NCI-H748 treated with DMSO at 0.1 percent for 48 hours (cell line): Measurements from ENCODE around the gene ACADVL.
A peak's percentile ranks its signal among the peaks of the same experiment; 100 is the strongest.

Experiments
- DNase-seq: peaks from one replicate; lab custom pipeline; 2025; lab: John Stamatoyannopoulos, UW

ACADVL gene

DNA sequence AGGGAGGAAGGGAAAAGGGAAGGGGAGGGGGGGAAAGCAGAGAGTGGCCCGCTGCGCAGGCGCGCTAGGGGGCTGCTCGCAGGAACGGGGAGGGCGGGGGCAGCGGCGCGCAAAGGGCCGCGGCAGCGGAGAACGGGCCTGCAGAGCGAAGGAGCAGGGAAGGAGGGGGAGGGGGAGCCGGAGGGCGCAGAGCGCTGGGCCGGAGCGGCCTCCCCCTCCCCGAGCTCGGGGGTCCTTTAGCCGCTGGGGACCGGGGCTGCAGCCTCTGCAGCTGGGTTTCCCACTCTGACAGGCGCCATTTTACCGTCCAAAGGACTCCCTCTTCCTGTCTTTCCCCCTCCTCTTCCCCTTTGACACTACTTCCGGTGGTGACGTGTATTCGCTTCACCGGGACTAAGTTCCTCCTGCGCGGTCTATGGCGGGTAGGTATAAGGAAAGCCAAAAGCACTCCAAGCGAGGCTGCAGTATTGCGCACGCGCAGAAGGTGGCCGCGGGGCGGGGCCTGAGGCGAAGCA lies 32.0 kb downstream of the ACADVL start, which contains the start of gene CTDNEP1:
CTDNEP1 (minus strand) TSS at position 74 of the 515 bp plus-strand sequence. CDS start 438 bp downstream, outside the sequence.
- DNase-seq, result peak; percentile 100

DNA sequence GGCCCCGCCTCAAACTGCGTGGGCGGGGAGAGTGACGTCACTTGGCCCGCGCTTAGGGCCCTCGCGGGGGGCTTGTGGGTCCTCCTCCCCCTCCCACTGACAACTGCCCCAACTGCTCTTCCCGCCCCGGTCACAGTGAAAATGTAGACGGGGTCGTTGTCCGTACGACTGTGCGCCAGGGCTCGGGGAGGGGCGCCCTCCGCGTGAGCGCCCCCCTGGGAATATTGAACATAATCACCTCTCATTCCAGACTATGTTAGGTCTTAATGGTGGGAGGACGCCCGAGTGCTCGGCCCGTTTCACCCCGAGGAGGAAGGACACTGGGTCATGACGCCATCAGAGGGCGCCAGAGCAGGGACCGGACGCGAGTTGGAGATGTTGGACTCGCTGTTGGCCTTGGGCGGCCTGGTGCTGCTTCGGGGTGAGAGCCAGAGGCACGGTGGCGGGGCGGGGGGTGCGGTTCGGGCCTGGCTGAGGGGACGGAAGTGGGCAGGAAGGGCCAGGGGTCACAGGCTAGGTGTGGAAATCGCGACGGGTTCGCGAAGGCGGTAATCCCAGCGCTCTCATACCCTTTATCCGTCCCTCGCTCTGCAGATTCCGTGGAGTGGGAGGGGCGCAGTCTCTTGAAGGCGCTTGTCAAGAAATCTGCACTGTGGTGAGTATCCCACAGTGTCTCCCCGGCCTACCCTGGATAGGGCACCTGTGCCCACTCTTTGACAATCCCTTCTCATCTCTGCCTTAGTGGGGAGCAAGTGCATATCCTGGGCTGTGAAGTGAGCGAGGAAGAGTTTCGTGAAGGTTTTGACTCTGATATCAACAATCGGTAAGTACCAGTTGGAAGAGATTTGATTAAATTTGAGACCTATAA lies 32.7 kb downstream of the ACADVL start, which contains the start of gene ELP5:
ELP5 (plus strand) TSS at position 40 of the 868 bp plus-strand sequence; CDS start at position 376, 336 bp downstream.
- peak; percentile 95 for DNase-seq

DNA sequence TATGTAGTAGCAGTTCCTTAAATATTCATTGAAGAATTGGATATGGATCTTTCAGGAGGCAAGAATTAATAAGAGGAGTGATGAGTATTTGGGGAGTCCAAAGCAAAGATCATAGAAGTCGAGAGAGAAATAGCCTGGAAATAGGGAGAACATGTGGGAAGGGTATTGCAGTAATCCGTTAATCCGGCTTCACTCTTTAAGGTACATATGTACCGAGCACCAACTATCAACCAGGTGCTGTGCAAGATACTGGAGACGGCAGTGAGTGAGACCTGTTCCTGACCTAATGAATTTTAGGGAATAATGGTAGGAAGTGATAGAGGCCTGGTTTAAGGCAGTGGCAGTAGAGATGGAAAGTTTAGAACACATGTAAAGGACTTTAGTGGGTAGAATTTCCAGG lies 33.3 kb downstream of the ACADVL start:
- no peak for DNase-seq

DNA sequence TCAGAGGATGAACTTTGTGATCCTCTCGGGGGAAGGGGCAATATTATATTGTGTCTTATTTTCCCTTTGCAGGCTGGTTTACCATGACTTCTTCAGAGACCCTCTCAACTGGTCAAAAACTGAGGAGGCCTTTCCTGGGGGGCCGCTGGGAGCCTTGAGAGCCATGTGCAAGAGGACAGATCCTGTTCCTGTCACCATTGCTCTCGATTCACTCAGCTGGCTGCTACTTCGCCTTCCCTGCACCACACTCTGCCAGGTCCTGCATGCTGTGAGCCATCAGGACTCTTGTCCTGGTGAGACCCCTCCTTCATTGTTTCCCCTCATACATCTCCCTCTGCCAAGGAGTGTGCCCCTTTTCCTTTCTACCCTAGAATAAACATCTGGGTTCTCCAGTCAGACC lies 34.8 kb downstream of the ACADVL start:
- DNase-seq, result no peak

DNA sequence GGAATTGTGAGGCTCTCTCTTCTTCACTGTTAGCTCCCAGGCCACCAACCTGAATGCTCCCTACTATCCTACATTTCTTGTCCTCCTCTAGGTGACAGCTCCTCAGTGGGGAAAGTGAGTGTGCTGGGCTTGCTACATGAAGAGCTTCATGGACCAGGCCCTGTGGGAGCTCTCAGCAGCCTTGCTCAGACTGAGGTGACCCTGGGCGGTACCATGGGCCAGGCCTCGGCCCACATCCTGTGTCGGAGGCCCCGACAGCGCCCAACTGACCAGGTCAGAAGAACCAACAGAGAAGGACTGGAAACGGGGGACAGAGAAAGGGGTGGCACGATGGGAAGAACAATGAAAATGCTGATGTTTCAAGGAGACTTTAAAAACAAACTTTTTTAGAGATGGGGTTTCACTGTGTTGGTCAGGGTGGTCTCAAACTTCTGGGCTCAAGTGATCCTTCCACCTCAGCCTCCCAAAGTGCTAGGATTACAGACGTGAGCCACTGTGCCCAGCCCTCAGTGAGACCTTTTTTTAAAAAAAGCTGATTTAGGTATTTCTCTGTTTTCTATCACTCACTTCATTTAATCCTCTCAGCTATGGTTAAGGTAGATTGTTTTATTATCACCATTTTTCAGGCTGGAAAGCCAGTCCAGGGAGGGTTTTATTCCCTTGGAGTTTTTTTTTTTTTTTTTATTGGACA lies 37.2 kb downstream of the ACADVL start:
- no peak for DNase-seq

DNA sequence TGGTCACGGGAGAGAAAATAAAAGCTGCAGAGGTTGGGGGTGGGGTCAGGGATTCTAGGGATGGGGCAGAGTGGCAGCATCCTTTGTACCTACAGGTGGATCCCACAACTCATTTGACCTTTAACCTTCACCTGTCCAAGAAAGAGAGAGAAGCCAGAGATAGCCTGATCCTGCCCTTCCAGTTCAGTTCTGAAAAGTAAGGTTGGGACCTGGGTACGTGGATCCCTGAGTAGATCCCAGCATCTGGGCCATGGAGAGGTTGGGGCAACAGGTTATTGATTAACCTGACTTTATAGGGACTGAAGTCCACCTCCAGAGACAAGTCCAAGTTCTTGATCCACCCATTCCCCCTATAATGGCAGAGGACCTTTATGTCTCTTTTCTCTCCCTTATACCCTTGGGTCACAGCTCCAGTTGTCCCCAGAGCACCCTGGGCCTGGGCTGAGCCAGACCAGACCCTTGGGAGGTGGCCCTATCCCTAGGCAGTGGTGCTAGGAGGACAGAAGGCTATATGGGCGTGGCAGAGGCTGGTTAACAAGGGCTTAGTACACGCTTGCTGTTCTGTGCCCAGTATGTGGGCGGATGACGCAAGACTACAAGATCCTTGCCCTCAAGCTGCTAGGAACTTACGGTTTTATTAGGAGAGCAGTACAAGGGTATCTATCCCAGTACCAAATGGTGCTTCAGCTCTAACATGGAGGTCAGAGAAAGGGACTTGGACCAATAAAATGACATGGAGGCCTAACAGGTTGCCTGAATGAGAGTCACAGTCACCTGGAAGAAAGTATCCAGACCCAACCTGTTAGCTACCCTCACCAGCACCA lies 39.2 kb downstream of the ACADVL start:
- no peak for DNase-seq

DNA sequence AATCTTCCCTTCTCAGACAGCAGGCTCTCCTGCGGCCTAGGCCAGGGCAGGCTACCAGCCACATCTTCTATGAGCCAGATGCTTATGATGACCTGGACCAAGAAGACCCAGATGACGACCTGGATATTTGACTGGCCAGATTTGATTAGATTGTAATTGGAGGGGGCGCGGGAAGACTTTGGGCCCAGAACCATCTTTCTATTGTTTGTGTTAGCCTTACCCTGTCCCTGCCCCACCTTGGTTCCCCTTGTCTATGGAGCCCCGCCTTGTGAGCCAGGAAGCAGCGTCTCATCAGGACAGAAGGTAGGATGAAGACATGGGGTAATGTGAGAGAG lies 39.8 kb downstream of the ACADVL start:
- DNase-seq, result no peak

DNA sequence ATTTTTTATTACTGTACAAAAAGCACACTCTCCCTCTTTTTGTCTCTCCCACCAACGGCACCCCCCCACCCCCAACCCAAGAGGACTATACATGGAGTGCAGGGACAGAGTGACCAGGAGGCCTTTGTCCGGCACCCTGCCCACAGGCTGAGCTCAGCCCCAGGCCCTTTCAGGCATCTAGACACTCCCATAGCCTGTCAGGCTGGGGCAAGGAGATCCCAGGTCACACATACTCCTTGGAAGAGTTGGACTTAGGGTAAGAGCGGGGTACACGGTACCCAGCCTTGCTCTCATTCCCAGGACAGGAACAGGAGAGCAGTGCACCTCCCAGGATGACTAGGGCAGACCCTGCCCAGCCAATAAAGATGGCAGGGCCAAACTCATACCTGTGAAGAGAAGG lies 40.4 kb downstream of the ACADVL start:
- DNase-seq, result no peak

DNA sequence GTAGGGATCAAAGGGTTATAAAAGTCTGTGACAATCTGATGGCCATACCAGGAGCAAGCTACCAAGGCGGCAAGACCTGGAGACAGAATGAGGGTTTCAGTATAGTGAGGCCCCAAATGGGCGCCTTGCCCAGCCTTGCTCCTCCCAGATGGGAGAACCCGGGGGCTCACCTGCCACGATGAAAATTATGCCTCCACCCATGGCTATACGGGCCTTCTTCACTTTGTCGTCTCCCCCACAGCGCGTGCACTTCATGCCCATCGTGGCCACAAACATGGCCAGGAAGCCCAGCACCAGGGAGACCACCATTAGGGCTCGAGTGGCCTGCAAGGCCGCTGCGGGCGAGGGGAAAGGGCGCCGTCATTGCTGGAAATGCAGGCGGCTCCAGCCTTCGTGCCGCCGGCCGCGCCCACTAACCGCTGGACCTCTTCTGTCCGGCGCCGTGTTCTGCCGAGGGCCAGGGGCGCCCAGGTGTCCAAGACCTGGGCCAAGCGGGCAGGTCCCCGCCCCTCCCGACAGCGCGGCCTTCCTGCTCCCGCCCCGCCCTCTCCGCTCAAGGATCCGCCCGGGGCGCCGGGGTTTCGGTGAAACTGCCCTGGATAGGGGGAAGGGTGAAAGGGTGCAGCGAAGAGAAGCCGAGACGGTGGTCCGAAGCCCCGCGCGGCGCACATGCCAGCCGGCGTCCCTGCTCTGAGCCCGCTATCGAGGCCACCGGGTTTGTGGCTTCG lies 41.1 kb downstream of the ACADVL start:
- peak; percentile 15 for DNase-seq

DNA sequence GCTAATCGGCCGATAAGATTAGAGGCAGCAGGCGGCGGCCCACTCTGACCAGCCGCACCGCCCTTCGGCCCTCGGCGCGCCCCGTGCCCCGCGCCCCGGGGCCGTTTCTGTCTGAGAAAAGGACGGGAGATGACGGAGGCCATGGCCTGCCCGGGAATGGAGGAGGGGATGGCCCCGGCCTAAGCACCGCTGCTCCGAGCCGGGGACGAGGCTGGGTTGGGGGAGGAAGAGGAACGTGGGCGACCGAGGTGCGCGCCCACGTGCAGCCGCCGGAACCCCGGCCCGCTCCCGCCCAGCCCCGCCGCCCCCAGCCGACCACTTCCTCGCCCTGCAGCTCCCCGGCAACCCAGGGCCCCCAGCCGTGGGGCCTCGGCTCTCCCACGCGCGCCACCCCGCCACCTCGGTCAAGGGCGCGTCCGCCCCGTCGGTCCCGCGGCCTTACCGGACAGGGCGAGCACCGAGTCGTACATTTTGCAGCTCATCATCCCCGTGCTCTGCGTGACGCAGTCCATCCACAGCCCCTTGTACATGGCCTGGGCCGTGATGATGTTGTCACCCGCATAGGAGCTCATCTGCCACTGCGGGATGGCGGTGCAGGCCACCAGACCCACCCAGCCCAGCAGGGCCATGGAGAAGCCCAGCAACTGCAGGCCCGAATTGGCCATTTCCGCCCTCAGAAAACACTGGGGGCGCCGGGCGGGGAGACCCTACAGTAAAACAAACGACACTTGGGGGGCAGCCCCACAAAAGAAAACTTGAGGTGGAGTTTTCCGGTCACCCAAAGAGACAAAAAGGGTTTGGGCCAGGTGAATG lies 41.8 kb downstream of the ACADVL start:
- no peak for DNase-seq

DNA sequence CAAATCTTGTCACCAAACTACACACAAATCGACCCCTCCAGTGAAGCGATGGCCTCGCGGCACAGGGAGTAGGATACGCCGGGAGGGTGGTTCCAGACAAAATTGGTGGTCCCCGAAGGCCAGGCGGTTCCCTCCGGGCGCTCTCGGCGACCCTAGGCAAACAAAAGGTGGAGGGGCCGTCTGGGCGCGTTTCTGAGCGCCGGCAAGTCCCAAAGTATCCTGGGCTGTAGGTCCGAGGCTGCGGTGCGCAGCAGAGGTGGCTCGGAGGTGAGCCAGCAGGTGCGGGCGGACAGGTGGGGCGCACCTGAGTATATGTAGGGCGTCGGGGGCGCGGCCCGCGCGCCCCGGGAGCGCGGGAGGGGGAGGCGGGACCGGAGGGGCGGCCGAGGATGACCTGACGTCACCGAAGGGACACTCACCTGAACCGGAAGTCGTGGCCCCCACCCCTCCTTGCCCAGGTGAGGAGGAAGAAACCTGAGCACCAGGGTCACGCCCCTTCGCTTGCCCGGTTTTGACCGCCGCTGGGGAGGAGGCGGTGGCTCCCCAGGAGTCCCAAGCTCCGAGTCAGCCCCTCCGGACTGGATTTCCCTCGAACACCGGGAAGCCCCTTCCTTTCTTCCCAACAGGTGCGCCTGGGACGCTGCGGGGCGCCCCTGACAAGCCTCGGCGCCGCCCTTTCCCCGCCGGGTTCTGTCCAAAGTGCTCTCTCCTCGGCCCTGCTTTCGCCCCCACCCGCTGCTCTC lies 42.6 kb downstream of the ACADVL start, which contains the start of gene CLDN7:
CLDN7 (minus strand) TSS at position 287 of the 743 bp plus-strand sequence. CDS start 435 bp downstream, outside the sequence.
- peak; percentile 86 for DNase-seq

DNA sequence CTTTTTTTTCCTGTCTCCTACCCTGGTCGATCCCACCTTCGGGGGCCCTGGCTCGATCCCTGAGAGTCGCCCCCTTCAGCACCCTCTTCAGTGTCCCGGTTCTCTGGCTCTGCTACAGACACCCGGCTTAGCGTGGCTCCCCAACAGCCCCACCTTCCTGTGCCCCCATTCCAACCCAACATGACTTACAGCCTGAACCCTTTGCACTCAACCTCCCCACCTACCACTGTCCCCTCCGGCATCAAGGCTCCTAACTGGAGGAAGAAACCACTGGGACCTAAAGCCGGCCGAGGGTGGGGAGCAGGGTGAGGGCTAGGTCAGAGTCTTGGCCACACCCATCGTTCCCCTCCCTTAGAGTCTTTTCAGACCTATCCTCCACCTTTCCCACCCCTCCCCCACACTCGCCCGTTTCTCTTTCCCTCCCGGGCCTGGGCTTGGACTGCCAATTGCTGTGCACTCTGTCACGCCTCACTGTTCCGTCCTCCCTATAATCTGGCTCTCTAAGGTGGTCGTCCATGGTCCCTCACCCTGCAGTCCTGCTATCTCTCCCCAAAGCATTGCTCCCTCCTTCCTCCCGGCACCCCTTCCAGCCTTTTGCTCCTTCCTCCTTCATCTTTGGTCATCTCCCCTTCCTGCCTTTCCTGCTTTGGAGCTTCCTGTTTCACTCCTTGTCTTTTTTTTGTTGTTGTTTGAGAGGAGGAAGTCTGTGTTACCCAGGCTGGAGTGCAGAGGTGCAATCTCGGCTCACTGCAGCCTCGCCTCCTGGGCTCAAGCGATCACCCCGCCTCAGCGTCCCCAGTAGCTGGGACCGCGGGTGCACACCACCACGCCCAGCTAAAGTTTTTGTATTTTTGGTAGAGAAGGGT lies 43.4 kb downstream of the ACADVL start:
- DNase-seq, result peak; percentile 32

DNA sequence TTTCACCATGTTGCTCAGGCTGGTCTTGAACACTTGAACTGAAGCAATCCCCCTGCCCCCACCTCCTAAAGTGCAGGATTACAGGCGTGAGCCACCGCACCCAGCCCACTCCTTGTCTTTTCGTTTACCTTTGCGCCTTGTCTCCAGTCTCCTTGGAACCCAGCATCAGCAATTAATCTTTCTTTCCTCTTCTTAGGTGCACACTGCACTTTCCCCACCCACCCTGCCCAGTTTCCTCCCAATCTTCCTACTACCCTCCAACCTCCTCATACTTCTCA lies 44.0 kb downstream of the ACADVL start:
- no peak for DNase-seq

DNA sequence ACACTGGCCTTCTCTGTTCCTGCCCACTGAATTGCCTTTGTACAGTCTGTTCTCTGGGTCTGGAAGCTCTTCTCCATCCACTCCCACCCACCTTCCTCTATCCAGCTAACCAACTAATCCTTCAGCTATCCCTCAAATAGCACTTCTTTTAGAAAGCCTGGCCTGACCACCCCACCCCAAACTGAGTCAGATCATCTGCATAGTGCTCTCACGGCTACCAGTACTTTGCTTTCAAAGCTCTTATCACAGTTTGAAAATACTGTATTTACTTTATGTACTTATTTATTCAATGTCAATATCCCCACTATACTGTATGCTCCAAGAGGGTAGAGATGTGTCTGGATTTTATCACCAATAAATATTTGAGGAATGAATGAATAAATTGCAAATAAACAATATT lies 47.0 kb downstream of the ACADVL start:
- DNase-seq, result no peak
